LNCaP clone FGC (cell line): ENCODE measurements around the gene CLSTN2.

Experiments used
- DNase-seq: peaks from one replicate; pipeline ENCODE4 v3.0.0-alpha.2; 2011; ENCODE audit warnings: low read depth
- H3K4me3 ChIP-seq: 2 replicates; pipeline ENCODE4 v1.5.1; 2011; ENCODE audit warnings: mild to moderate bottlenecking, low read depth, low read length, control low read depth
- TF ChIP-seq, protein P1 (sequence below): IDR thresholded peaks from 2 replicates; pipeline ENCODE4 v1.5.1; 2012; ENCODE audit warnings: mild to moderate bottlenecking; ENCODE audit not compliant: control insufficient read depth, insufficient read depth; ENCODE audit errors: extremely low read depth

Gene CLSTN2

GRCh38 chr3:140114789-140115080 lies 179.8 kb downstream of the CLSTN2 start:
- H3K4me3 ChIP-seq, result no peak overlapping the region
- TF ChIP-seq, protein P1, sequence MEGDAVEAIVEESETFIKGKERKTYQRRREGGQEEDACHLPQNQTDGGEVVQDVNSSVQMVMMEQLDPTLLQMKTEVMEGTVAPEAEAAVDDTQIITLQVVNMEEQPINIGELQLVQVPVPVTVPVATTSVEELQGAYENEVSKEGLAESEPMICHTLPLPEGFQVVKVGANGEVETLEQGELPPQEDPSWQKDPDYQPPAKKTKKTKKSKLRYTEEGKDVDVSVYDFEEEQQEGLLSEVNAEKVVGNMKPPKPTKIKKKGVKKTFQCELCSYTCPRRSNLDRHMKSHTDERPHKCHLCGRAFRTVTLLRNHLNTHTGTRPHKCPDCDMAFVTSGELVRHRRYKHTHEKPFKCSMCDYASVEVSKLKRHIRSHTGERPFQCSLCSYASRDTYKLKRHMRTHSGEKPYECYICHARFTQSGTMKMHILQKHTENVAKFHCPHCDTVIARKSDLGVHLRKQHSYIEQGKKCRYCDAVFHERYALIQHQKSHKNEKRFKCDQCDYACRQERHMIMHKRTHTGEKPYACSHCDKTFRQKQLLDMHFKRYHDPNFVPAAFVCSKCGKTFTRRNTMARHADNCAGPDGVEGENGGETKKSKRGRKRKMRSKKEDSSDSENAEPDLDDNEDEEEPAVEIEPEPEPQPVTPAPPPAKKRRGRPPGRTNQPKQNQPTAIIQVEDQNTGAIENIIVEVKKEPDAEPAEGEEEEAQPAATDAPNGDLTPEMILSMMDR, result no peak
- DNase-seq, result no peak

DNA sequence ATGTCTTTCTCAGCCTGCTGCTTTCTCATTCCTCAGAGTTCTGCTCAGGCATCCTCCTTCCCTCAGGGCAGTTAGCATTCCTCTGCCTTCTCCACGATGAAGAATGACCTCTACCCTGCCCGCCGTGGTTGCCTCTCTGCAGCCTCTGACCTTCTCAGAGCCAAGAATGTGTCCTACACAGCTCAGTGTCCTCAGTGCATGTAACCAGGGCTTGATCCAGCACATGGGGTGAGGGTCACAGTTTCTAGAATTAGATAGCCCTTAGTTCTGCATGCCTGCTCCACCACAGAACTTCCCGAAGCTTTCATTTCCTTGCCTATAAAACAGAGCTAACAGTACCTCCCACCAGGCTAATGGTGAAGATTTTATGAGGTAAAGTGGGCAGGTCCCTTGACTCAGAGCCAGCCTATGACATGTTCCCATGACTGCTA lies 182.1 kb downstream of the CLSTN2 start:
- TF ChIP-seq, protein P1, result no peak
- no peak overlapping the region for H3K4me3 ChIP-seq
- DNase-seq, result no peak

DNA sequence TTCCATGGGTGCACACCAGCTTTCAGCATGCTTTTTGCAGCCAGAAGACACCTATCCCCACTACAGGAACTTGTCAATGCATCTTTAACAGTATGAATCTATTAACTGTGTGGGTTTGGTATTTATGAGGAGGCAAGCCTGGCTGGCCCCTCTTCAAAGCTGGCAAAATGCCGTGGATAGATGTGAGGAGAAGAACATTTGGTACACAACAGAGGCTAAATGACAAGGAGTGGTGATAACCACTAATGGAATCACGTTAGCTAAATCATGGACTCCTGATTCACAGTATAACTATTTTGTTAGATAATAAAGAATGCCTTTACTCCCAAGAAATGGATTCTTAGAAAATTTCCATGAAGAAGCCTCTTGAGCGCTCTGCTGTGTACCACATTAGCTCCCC lies 187.2 kb downstream of the CLSTN2 start:
- H3K4me3 ChIP-seq, result no peak overlapping the region
- TF ChIP-seq, protein P1, result no peak
- no peak for DNase-seq

DNA sequence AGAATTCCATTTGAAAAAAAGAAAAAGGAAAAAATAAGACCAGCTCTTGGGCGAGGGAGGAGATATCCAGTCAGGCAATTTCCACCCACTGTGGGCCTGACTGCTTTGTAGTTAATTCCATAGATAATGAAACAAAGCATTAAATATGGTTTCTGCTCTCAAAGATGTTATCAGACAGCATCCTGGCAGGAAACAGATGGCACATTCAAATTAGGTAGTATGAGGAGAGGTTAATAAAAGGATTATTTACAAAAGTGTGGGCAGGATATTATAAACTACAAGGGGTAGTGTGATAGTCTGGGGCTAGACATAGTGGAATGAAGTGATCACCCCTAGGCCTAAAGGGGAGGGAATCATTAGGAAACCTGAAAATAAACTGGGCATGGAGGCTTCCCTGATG lies 193.2 kb downstream of the CLSTN2 start:
- TF ChIP-seq, protein P1, result no peak
- no peak for DNase-seq

DNA sequence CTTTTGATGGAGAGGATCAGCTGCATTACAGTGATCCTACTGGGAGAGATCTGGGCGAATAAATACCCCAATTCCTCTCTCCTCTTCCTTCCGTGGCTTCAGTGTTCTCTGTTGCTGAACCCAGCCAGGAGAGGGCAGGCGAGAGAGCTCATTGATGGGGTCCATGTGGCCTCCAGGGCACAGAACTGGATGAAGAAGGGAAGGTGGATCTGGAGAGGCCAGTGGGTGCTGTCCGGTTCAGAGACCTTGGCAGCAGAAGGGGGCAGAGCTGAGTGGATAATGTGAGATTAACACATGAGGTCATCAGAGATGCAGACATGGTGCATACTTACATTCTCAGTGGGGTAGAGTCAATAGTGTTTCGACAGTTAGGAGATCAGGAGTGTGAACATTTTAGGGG lies 193.6 kb downstream of the CLSTN2 start:
- TF ChIP-seq, protein P1, result peak; percentile 77
- H3K4me3 ChIP-seq, result no peak overlapping the region
- DNase-seq, result peak; percentile 3

More for the DNA sequence above, 193.2 kb downstream of the CLSTN2 start:
- H3K4me3 ChIP-seq, result no peak overlapping the region

- H3K4me3 ChIP-seq, result no peak overlapping the region
- DNase-seq, result no peak
- TF ChIP-seq, protein P1, result no peak
Measured at GRCh38 chr3:140129768-140130284, 194.8 kb downstream of the CLSTN2 start.

DNA sequence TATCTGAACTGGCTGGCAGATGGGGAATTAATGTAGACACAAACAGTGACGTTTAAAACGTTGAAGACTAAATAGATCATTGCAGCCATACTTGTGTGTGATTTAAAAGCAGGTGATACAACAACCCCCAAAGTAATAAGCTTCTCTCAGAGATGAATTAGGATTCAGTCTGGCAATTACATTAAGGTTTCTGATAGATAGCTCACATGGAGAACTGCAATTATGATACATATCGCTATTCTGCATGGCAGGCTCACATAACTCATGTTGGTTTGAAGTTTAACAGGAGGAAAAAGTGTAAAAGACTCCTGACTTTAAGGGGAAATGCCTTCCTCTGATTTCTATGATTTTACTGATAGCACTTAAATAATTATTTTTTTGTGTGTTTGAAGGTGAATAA lies 196.9 kb downstream of the CLSTN2 start:
- TF ChIP-seq, protein P1, result no peak
- H3K4me3 ChIP-seq, result no peak overlapping the region
- no peak for DNase-seq
